WTC11 (cell line): Measurements from ENCODE around the gene LOXL1. TPM values are rescaled to one million over a fixed set of nuclear protein-coding genes. Genes with fewer than 3 reads are reported as not detected.

Source experiments
- ATAC-seq: fragments of 200-7000 bp; cut with Tn5 transposase; 2 replicates; pipeline ENCODE4 v1.10.0; 2021; ENCODE audit warnings: mild to moderate bottlenecking, moderate library complexity
- CTCF ChIA-PET: fragments of 300-600 bp; sonication (Branson Sonifier 250); formaldehyde crosslinking; loops from one replicate; lab custom pipeline; 2021; ENCODE audit warnings: antibody characterized with exemption; lab: Charles Lee
- POLR2A ChIA-PET: fragments of 350-600 bp; sonication (Branson Sonifier 250); formaldehyde crosslinking; loops from one replicate; lab custom pipeline; 2021; ENCODE audit warnings: antibody characterized with exemption; lab: Charles Lee
- DNase-seq: peaks from one replicate; pipeline ENCODE4 v3.0.0; 2021; ENCODE audit warnings: low spot score
- H3K27ac Mint-ChIP-seq: 2 replicates; pipeline ENCODE4 v1.8.0; 2021; ENCODE audit warnings: mixed read lengths
- H3K27me3 Mint-ChIP-seq: 2 replicates; pipeline ENCODE4 v1.8.0; 2021; ENCODE audit warnings: low read depth, mild to moderate bottlenecking, moderate library complexity, mixed read lengths
- H3K36me3 Mint-ChIP-seq: 2 replicates; pipeline ENCODE4 v1.8.0; 2021; ENCODE audit warnings: mixed read lengths
- H3K4me1 Mint-ChIP-seq: 2 replicates; pipeline ENCODE4 v1.8.0; 2022; ENCODE audit warnings: mixed read lengths
- H3K4me3 Mint-ChIP-seq: 2 replicates; pipeline ENCODE4 v1.8.0; 2021; ENCODE audit warnings: mild to moderate bottlenecking, moderate library complexity, mixed read lengths
- H3K9me3 Mint-ChIP-seq: 2 replicates; pipeline ENCODE4 v1.8.0; 2021; ENCODE audit warnings: mixed read lengths
- CREM ChIP-seq: sonication (generic); formaldehyde crosslinking; IDR thresholded peaks from 2 replicates; pipeline ENCODE4 v1.8.1; 2022; ENCODE audit warnings: mild to moderate bottlenecking, missing genetic modification reagents, moderate library complexity
- FOXK1 ChIP-seq: sonication (generic); formaldehyde crosslinking; IDR thresholded peaks from 2 replicates; pipeline ENCODE4 v1.8.0; 2022; ENCODE audit warnings: mild to moderate bottlenecking, moderate library complexity, missing genetic modification reagents
- IRF2 ChIP-seq: sonication (generic); formaldehyde crosslinking; IDR thresholded peaks from 2 replicates; pipeline ENCODE4 v1.8.0; 2022; ENCODE audit warnings: low read depth, missing genetic modification reagents, borderline replicate concordance
- NFYB ChIP-seq: sonication (generic); formaldehyde crosslinking; conservative IDR thresholded peaks from 2 replicates; pipeline ENCODE4 v1.8.0; 2022; ENCODE audit warnings: low read depth, missing genetic modification reagents
- NR1H2 ChIP-seq: sonication (generic); formaldehyde crosslinking; IDR thresholded peaks from 2 replicates; pipeline ENCODE4 v1.9.0; 2021; ENCODE audit warnings: mild to moderate bottlenecking, moderate library complexity, missing genetic modification reagents
- SP1 ChIP-seq: sonication (generic); formaldehyde crosslinking; conservative IDR thresholded peaks from 2 replicates; pipeline ENCODE4 v1.8.1; 2022; ENCODE audit warnings: missing genetic modification reagents
- TEAD1 ChIP-seq: sonication (generic); formaldehyde crosslinking; IDR thresholded peaks from 2 replicates; pipeline ENCODE4 v1.8.0; 2022; ENCODE audit warnings: mild to moderate bottlenecking, missing genetic modification reagents
- ZBTB21 ChIP-seq: sonication (generic); formaldehyde crosslinking; IDR thresholded peaks from 2 replicates; pipeline ENCODE4 v1.8.1; 2023; ENCODE audit warnings: mild to moderate bottlenecking, missing genetic modification reagents, borderline replicate concordance
- ZNF396 ChIP-seq: fragments of 250-450 bp; sonication (Bioruptor Pico); IDR thresholded peaks from 2 replicates; pipeline ENCODE4 v1.8.0; 2021; ENCODE audit warnings: mild to moderate bottlenecking, moderate library complexity, borderline replicate concordance
- total RNA-seq: library from RNA; stranded (reverse); gene quantifications from 3 replicates; pipeline ENCODE4 v1.2.3, GENCODE V29; 2021
- TF ChIP-seq, protein P1 (sequence below): sonication (generic); formaldehyde crosslinking; IDR thresholded peaks from 2 replicates; pipeline ENCODE4 v1.8.0; 2022; ENCODE audit warnings: missing genetic modification reagents
- TF ChIP-seq, protein P2 (sequence below): fragments of 250-450 bp; sonication (Bioruptor Pico); IDR thresholded peaks from 2 replicates; pipeline ENCODE4 v1.9.0; 2021; ENCODE audit warnings: mild to moderate bottlenecking
- TF ChIP-seq, protein P3 (sequence below): fragments of 250-450 bp; sonication (Bioruptor Pico); IDR thresholded peaks from 2 replicates; pipeline ENCODE4 v1.9.0; 2021; ENCODE audit warnings: mild to moderate bottlenecking
- TF ChIP-seq, protein P4 (sequence below): sonication (generic); formaldehyde crosslinking; IDR thresholded peaks from 2 replicates; pipeline ENCODE4 v1.8.1; 2023; ENCODE audit warnings: mild to moderate bottlenecking, missing genetic modification reagents, moderate library complexity
- TF ChIP-seq, protein P5 (sequence below): fragments of 250-450 bp; sonication (Bioruptor Pico); conservative IDR thresholded peaks from 2 replicates; pipeline ENCODE4 v1.9.0; 2021; ENCODE audit warnings: mild to moderate bottlenecking
- TF ChIP-seq, protein P6 (sequence below): sonication (generic); formaldehyde crosslinking; IDR thresholded peaks from 2 replicates; pipeline ENCODE4 v1.8.1; 2023; ENCODE audit warnings: mild to moderate bottlenecking, missing genetic modification reagents
- TF ChIP-seq, protein P7 (sequence below): sonication (generic); formaldehyde crosslinking; IDR thresholded peaks from 2 replicates; pipeline ENCODE4 v1.8.1; 2022; ENCODE audit warnings: mild to moderate bottlenecking, missing genetic modification reagents, moderate library complexity, borderline replicate concordance
- TF ChIP-seq, protein P8 (sequence below): sonication (generic); formaldehyde crosslinking; IDR thresholded peaks from 2 replicates; pipeline ENCODE4 v1.8.0; 2022; ENCODE audit warnings: mild to moderate bottlenecking, missing genetic modification reagents

Gene LOXL1
- total RNA-seq, 1 experiment from 2014 or later, result 10.6 TPM

DNA sequence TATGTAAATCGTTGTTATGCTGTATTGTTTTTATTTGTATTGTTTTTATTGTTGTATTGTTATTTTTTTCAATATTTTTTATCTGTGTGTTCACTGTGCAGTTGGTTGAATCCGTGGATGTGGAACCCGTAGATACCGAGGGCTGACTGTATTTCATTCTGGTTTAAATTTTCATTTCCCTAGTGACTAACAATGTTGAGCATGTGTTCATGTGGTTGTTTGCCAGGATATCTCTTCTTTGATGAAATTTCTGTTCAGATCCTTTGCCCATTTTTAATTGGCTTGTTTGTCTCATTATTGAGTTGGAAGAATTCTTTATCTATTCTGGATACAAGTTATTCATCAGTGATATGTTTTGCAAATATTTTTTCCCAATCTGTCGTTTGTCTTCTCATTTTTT lies 36.2 kb downstream of the LOXL1 start (continued):
- TF ChIP-seq, protein P1, sequence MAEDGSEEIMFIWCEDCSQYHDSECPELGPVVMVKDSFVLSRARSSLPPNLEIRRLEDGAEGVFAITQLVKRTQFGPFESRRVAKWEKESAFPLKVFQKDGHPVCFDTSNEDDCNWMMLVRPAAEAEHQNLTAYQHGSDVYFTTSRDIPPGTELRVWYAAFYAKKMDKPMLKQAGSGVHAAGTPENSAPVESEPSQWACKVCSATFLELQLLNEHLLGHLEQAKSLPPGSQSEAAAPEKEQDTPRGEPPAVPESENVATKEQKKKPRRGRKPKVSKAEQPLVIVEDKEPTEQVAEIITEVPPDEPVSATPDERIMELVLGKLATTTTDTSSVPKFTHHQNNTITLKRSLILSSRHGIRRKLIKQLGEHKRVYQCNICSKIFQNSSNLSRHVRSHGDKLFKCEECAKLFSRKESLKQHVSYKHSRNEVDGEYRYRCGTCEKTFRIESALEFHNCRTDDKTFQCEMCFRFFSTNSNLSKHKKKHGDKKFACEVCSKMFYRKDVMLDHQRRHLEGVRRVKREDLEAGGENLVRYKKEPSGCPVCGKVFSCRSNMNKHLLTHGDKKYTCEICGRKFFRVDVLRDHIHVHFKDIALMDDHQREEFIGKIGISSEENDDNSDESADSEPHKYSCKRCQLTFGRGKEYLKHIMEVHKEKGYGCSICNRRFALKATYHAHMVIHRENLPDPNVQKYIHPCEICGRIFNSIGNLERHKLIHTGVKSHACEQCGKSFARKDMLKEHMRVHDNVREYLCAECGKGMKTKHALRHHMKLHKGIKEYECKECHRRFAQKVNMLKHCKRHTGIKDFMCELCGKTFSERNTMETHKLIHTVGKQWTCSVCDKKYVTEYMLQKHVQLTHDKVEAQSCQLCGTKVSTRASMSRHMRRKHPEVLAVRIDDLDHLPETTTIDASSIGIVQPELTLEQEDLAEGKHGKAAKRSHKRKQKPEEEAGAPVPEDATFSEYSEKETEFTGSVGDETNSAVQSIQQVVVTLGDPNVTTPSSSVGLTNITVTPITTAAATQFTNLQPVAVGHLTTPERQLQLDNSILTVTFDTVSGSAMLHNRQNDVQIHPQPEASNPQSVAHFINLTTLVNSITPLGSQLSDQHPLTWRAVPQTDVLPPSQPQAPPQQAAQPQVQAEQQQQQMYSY (CRISPR knock-in tag), result no peak
- no peak for TF ChIP-seq NFYB
- TF ChIP-seq, protein P2, sequence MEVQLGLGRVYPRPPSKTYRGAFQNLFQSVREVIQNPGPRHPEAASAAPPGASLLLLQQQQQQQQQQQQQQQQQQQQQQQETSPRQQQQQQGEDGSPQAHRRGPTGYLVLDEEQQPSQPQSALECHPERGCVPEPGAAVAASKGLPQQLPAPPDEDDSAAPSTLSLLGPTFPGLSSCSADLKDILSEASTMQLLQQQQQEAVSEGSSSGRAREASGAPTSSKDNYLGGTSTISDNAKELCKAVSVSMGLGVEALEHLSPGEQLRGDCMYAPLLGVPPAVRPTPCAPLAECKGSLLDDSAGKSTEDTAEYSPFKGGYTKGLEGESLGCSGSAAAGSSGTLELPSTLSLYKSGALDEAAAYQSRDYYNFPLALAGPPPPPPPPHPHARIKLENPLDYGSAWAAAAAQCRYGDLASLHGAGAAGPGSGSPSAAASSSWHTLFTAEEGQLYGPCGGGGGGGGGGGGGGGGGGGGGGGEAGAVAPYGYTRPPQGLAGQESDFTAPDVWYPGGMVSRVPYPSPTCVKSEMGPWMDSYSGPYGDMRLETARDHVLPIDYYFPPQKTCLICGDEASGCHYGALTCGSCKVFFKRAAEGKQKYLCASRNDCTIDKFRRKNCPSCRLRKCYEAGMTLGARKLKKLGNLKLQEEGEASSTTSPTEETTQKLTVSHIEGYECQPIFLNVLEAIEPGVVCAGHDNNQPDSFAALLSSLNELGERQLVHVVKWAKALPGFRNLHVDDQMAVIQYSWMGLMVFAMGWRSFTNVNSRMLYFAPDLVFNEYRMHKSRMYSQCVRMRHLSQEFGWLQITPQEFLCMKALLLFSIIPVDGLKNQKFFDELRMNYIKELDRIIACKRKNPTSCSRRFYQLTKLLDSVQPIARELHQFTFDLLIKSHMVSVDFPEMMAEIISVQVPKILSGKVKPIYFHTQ (CRISPR knock-in tag), result no peak
- TF ChIP-seq TEAD1 (CRISPR knock-in tag), result no peak
- TF ChIP-seq, protein P3, sequence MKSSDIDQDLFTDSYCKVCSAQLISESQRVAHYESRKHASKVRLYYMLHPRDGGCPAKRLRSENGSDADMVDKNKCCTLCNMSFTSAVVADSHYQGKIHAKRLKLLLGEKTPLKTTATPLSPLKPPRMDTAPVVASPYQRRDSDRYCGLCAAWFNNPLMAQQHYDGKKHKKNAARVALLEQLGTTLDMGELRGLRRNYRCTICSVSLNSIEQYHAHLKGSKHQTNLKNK (CRISPR knock-in tag), result no peak
- TF ChIP-seq IRF2 (CRISPR knock-in tag), result no peak
- no peak for TF ChIP-seq SP1 (CRISPR knock-in tag)
- TF ChIP-seq, all 79 proteins: peak for 0

DNA sequence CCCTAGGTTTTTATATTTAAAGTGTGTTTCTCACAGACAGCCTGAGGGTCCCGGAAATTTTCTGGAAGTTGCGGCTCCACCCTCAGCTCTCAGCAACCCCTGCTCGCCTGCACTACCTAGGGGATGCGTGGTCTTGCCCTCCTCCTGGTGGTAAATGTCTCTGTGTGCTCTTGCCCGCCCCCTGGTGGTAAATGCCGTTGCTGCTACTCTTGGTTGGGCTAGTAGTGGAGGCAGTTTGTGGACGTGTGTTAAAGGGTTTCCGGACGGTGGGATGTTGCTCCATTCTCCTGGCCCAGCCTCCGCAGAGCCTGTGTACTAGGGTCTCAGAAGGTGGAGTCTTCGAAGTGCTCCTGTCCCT lies 38.5 kb downstream of the LOXL1 start:
- CTCF ChIA-PET, result interaction anchor here (0.5 to 6.6 kb wide), 44 partner anchors 8 to 358 kb away, joined by 3 to 93 read pairs (median 4); partner anchors contain the start of genes LOXL1, PML and STOML1
- Mint-ChIP-seq H3K9me3 (no peaks in the 10 kb centered on the region), H3K4me3 (peak overlapping the region; percentile 50), H3K36me3 (no peaks in the 10 kb centered on the region), H3K27me3 (no peaks in the 10 kb centered on the region), H3K27ac (no peak overlapping the region), H3K4me1 (peaks cover 27% of the 10 kb centered on the region)
- ATAC-seq (peak; percentile 96), DNase-seq (peak; percentile 94)
- POLR2A ChIA-PET, result interaction anchor here (0.7 to 1.0 kb wide), 2 partner anchors 30 to 84 kb away, joined by 3 read pairs; partner anchors contain the start of gene PML
- TF ChIP-seq, protein P4, sequence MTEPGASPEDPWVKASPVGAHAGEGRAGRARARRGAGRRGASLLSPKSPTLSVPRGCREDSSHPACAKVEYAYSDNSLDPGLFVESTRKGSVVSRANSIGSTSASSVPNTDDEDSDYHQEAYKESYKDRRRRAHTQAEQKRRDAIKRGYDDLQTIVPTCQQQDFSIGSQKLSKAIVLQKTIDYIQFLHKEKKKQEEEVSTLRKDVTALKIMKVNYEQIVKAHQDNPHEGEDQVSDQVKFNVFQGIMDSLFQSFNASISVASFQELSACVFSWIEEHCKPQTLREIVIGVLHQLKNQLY (CRISPR knock-in tag), result no peak
- TF ChIP-seq ZNF396 (CRISPR knock-in tag) (no peak), FOXK1 (CRISPR knock-in tag) (no peak), CREM (no peak), NR1H2 (CRISPR knock-in tag) (no peak), IRF2 (CRISPR knock-in tag) (no peak), ZBTB21 (CRISPR knock-in tag) (0 out of 2 replicates have a peak, but pooled peaks have one; percentile 21)
- TF ChIP-seq, protein P5, sequence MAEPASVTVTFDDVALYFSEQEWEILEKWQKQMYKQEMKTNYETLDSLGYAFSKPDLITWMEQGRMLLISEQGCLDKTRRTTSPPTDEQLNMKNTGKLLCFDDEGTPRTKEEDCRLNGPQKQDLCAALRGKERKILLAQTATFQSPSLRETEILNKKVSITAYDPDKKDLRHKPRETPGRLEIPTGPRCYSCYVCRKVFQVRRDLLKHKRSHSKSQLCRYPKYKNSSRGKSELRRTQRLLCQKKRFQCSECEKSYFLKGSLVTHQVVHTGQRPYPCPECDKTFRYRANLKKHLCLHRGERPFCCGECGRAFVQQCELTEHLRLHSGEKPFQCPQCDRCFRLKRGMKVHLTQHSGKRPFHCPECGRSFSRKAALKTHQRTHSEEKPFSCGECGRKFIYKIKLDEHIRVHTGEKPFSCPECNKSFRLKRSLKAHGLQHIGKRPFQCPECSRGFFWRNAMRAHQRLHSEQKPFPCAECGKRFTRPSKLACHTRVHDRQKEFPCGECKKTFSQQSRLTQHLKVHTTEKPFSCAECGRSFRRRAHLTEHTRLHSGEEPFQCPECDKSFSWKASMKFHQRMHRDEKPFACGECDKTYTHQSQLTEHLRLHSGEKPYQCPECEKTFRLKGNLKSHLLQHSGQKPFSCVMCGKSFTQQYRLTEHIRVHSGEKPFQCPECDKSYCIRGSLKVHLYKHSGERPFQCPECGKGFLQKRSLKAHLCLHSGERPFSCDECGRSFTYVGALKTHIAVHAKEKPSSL (CRISPR knock-in tag), result no peak
- TF ChIP-seq, protein P6, sequence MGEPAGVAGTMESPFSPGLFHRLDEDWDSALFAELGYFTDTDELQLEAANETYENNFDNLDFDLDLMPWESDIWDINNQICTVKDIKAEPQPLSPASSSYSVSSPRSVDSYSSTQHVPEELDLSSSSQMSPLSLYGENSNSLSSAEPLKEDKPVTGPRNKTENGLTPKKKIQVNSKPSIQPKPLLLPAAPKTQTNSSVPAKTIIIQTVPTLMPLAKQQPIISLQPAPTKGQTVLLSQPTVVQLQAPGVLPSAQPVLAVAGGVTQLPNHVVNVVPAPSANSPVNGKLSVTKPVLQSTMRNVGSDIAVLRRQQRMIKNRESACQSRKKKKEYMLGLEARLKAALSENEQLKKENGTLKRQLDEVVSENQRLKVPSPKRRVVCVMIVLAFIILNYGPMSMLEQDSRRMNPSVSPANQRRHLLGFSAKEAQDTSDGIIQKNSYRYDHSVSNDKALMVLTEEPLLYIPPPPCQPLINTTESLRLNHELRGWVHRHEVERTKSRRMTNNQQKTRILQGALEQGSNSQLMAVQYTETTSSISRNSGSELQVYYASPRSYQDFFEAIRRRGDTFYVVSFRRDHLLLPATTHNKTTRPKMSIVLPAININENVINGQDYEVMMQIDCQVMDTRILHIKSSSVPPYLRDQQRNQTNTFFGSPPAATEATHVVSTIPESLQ, result no peak
- TF ChIP-seq, protein P7, sequence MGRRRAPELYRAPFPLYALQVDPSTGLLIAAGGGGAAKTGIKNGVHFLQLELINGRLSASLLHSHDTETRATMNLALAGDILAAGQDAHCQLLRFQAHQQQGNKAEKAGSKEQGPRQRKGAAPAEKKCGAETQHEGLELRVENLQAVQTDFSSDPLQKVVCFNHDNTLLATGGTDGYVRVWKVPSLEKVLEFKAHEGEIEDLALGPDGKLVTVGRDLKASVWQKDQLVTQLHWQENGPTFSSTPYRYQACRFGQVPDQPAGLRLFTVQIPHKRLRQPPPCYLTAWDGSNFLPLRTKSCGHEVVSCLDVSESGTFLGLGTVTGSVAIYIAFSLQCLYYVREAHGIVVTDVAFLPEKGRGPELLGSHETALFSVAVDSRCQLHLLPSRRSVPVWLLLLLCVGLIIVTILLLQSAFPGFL (CRISPR knock-in tag), result no peak
- TF ChIP-seq, protein P8, sequence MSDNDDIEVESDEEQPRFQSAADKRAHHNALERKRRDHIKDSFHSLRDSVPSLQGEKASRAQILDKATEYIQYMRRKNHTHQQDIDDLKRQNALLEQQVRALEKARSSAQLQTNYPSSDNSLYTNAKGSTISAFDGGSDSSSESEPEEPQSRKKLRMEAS (CRISPR knock-in tag), result no peak
